NT2/D1 (cell line): ENCODE results near the gene WNT3A.

ENCODE experiments used
- SUZ12 ChIP-seq: IDR thresholded peaks from 2 replicates; pipeline ENCODE4 v1.6.1; 2011; ENCODE audit not compliant: insufficient read length, insufficient read depth; ENCODE audit errors: extremely low read depth
- YY1 ChIP-seq: IDR thresholded peaks from 2 replicates; pipeline ENCODE4 v1.6.1; 2011; ENCODE audit not compliant: insufficient read length, insufficient read depth
- ZNF274 ChIP-seq: IDR thresholded peaks from 2 replicates; pipeline ENCODE4 v1.6.1; 2011; ENCODE audit warnings: mild to moderate bottlenecking, low read depth, low read length

DNA sequence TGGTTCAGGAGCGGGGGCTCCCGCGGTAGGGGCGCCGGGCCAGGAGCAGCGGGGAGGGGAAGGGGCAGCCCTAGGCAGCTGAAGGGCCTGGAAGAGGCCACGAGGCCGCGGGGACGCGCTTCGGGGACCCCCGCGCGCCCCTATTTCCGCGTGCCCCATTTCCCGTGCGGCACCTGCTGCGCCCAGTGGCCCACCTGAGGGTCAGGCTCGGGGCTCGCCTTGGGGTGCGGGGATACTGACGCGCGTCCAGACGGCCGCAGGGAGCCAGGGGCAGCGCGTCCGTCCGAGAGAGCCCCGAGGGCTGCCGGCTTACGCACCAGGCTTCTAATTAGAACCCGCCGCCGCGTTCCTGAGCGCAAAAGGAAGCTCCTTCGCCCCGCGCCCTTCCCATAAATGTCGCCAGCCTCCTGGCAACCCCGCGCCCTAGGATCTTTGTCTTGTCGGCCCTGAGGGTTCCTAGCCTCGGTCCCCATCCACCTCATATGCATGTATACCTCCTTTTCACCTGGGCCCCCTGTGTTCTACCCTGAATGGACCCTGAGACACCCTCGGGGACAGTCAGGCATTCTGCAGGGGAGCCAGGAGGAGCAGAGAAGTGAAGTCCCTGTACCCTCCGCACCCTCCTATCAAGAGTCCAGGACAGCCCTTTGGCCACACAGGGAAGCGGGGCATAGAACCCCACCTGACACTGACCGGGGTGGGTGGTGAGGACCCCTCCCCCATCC, 1.8 kb downstream of the WNT3A start:
- TF ChIP-seq ZNF274: no peak
- TF ChIP-seq YY1: no peak
- TF ChIP-seq SUZ12: peak; percentile 77
